Adipocyte (in vitro differentiated cells): ENCODE data around the gene IGFBP2.

Experiments
- DNase-seq: peaks from one replicate; pipeline ENCODE4 v3.0.0-alpha.2; 2015; ENCODE audit warnings: low read depth
- H3K27me3 ChIP-seq: replicated peaks from 2 replicates; pipeline ENCODE4 v1.7.0; 2013; ENCODE audit warnings: mild to moderate bottlenecking, low read length, moderate library complexity; ENCODE audit not compliant: control insufficient read depth, insufficient read depth
- H3K36me3 ChIP-seq: 2 replicates; pipeline ENCODE4 v1.7.0; 2013; ENCODE audit warnings: low read length, mild to moderate bottlenecking, moderate library complexity; ENCODE audit not compliant: control insufficient read depth, insufficient read depth, severe bottlenecking
- H3K4me1 ChIP-seq: 2 replicates; pipeline ENCODE4 v1.7.0; 2013; ENCODE audit warnings: mild to moderate bottlenecking, low read length, moderate library complexity; ENCODE audit not compliant: control insufficient read depth, insufficient read depth
- H3K4me3 ChIP-seq: 2 replicates; pipeline ENCODE4 v1.7.0; 2013; ENCODE audit warnings: mild to moderate bottlenecking, low read length, moderate library complexity
- H3K9ac ChIP-seq: 2 replicates; pipeline ENCODE4 v1.7.0; 2013; ENCODE audit warnings: mild to moderate bottlenecking, low read length, moderate library complexity
- H3K9me3 ChIP-seq: 2 replicates; pipeline ENCODE4 v1.7.0; 2013; ENCODE audit warnings: mild to moderate bottlenecking, low read length, moderate library complexity; ENCODE audit not compliant: control insufficient read depth

Gene IGFBP2

GRCh38 chr2:216617159-216617815 is 15.9 kb upstream of the IGFBP2 start:
- Histone ChIP-seq H3K9ac (no peak overlapping the region), H3K9me3 (no peaks in the 10 kb centered on the region), H3K27me3 (peaks cover 13% of the 10 kb centered on the region), H3K36me3 (no peaks in the 10 kb centered on the region), H3K4me1 (peaks cover 16% of the 10 kb centered on the region), H3K4me3 (no peak overlapping the region)
- DNase-seq, result no peak

- Histone ChIP-seq H3K9me3 (no peaks in the 10 kb centered on the region), H3K4me1 (peaks cover 16% of the 10 kb centered on the region), H3K36me3 (no peaks in the 10 kb centered on the region), H3K9ac (no peak overlapping the region), H3K27me3 (peaks cover 9% of the 10 kb centered on the region), H3K4me3 (no peak overlapping the region)
- DNase-seq, result no peak
These were observed 14.4 kb upstream of the IGFBP2 start for GRCh38 chr2:216618785-216619184.

GRCh38 chr2:216619411-216620393 is 13.5 kb upstream of the IGFBP2 start:
- Histone ChIP-seq H3K9ac (no peak overlapping the region), H3K4me1 (peaks cover 16% of the 10 kb centered on the region), H3K36me3 (no peaks in the 10 kb centered on the region), H3K4me3 (no peak overlapping the region), H3K9me3 (peaks cover 7% of the 10 kb centered on the region), H3K27me3 (peaks cover 9% of the 10 kb centered on the region)
- DNase-seq, result peak; percentile 71

GRCh38 chr2:216620786-216621185 is 12.4 kb upstream of the IGFBP2 start:
- Histone ChIP-seq H3K4me3 (no peak overlapping the region), H3K4me1 (peaks cover 16% of the 10 kb centered on the region), H3K36me3 (no peaks in the 10 kb centered on the region), H3K9me3 (peaks cover 7% of the 10 kb centered on the region), H3K9ac (no peak overlapping the region), H3K27me3 (peaks cover 7% of the 10 kb centered on the region)
- DNase-seq, result no peak

- no peak overlapping the region for H3K4me3 ChIP-seq
- peaks cover 7% of the 10 kb centered on the region for H3K9me3 ChIP-seq
- peaks cover 7% of the 10 kb centered on the region for H3K27me3 ChIP-seq
- DNase-seq, result no peak
- H3K9ac ChIP-seq, result no peak overlapping the region
- H3K4me1 ChIP-seq, result peaks cover 16% of the 10 kb centered on the region
- H3K36me3 ChIP-seq, result no peaks in the 10 kb centered on the region
These were observed 11.9 kb upstream of the IGFBP2 start for GRCh38 chr2:216621292-216621691.

- no peak overlapping the region for H3K4me3 ChIP-seq
- no peak for DNase-seq
- no peak overlapping the region for H3K9ac ChIP-seq
- H3K4me1 ChIP-seq, result peaks cover 16% of the 10 kb centered on the region
- H3K9me3 ChIP-seq, result peaks cover 7% of the 10 kb centered on the region
- H3K27me3 ChIP-seq, result peaks cover 12% of the 10 kb centered on the region
- no peaks in the 10 kb centered on the region for H3K36me3 ChIP-seq
These were observed 10.7 kb upstream of the IGFBP2 start for GRCh38 chr2:216622526-216622925.

GRCh38 chr2:216624251-216624650 is 9.0 kb upstream of the IGFBP2 start:
- Histone ChIP-seq H3K4me3 (no peak overlapping the region), H3K4me1 (peaks cover 9% of the 10 kb centered on the region), H3K9ac (no peak overlapping the region), H3K36me3 (no peaks in the 10 kb centered on the region), H3K27me3 (peaks cover 10% of the 10 kb centered on the region), H3K9me3 (peaks cover 7% of the 10 kb centered on the region)
- no peak for DNase-seq

- H3K27me3 ChIP-seq, result peaks cover 10% of the 10 kb centered on the region
- DNase-seq, result no peak
- H3K9me3 ChIP-seq, result peaks cover 7% of the 10 kb centered on the region
- H3K4me1 ChIP-seq, result no peaks in the 10 kb centered on the region
- no peak overlapping the region for H3K9ac ChIP-seq
- H3K36me3 ChIP-seq, result no peaks in the 10 kb centered on the region
- no peak overlapping the region for H3K4me3 ChIP-seq
These were observed 6.9 kb upstream of the IGFBP2 start for GRCh38 chr2:216626168-216626874.

- H3K36me3 ChIP-seq, result no peaks in the 10 kb centered on the region
- no peaks in the 10 kb centered on the region for H3K4me1 ChIP-seq
- H3K4me3 ChIP-seq, result no peak overlapping the region
- H3K27me3 ChIP-seq, result peaks cover 10% of the 10 kb centered on the region
- H3K9ac ChIP-seq, result no peak overlapping the region
- H3K9me3 ChIP-seq, result peaks cover 7% of the 10 kb centered on the region
- no peak for DNase-seq
These were observed 6.4 kb upstream of the IGFBP2 start for GRCh38 chr2:216626875-216627245.

- Histone ChIP-seq H3K4me3 (no peak overlapping the region), H3K9ac (no peak overlapping the region), H3K9me3 (no peaks in the 10 kb centered on the region), H3K4me1 (peaks cover 14% of the 10 kb centered on the region), H3K27me3 (peaks cover 30% of the 10 kb centered on the region), H3K36me3 (no peaks in the 10 kb centered on the region)
- no peak for DNase-seq
These were observed 3.4 kb upstream of the IGFBP2 start for GRCh38 chr2:216629784-216630183.

GRCh38 chr2:216632346-216632951 is 771 bp upstream of the IGFBP2 start:
- Histone ChIP-seq H3K4me1 (peaks cover 23% of the 10 kb centered on the region), H3K4me3 (no peak overlapping the region), H3K9ac (no peak overlapping the region), H3K27me3 (peaks cover 23% of the 10 kb centered on the region), H3K9me3 (no peaks in the 10 kb centered on the region), H3K36me3 (no peaks in the 10 kb centered on the region)
- no peak for DNase-seq
